ENCODE measurements around the gene RGS9BP. TPM values are rescaled to one million over a fixed set of nuclear protein-coding genes. Genes with fewer than 3 reads are reported as not detected.

RGS9BP gene
- total and polyA plus RNA-seq, 2 experiments from 2014 or later: 0.83 TPM; not detected in 1

DNA sequence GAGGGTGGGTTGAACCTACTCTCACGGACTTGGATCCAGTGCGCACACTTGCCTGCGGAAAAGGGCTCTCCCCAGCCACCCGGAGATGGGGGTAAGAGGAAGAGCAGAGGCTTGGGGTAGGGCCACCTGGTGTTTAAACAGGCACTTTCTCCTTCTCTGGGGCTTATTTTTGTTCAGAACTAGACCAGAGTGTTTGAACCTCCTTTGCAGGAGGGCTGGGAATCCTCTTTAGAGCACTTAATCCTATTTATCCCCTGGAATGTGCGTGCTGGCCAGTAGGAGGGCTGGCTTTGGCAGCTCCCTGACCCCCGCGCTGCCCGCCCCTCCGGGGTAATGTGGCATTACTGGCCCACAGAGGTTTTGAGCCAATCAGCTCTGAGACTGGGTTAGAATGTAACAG lies 2.0 kb downstream of the RGS9BP start (continued):
- TF ChIP-seq, protein P1, sequence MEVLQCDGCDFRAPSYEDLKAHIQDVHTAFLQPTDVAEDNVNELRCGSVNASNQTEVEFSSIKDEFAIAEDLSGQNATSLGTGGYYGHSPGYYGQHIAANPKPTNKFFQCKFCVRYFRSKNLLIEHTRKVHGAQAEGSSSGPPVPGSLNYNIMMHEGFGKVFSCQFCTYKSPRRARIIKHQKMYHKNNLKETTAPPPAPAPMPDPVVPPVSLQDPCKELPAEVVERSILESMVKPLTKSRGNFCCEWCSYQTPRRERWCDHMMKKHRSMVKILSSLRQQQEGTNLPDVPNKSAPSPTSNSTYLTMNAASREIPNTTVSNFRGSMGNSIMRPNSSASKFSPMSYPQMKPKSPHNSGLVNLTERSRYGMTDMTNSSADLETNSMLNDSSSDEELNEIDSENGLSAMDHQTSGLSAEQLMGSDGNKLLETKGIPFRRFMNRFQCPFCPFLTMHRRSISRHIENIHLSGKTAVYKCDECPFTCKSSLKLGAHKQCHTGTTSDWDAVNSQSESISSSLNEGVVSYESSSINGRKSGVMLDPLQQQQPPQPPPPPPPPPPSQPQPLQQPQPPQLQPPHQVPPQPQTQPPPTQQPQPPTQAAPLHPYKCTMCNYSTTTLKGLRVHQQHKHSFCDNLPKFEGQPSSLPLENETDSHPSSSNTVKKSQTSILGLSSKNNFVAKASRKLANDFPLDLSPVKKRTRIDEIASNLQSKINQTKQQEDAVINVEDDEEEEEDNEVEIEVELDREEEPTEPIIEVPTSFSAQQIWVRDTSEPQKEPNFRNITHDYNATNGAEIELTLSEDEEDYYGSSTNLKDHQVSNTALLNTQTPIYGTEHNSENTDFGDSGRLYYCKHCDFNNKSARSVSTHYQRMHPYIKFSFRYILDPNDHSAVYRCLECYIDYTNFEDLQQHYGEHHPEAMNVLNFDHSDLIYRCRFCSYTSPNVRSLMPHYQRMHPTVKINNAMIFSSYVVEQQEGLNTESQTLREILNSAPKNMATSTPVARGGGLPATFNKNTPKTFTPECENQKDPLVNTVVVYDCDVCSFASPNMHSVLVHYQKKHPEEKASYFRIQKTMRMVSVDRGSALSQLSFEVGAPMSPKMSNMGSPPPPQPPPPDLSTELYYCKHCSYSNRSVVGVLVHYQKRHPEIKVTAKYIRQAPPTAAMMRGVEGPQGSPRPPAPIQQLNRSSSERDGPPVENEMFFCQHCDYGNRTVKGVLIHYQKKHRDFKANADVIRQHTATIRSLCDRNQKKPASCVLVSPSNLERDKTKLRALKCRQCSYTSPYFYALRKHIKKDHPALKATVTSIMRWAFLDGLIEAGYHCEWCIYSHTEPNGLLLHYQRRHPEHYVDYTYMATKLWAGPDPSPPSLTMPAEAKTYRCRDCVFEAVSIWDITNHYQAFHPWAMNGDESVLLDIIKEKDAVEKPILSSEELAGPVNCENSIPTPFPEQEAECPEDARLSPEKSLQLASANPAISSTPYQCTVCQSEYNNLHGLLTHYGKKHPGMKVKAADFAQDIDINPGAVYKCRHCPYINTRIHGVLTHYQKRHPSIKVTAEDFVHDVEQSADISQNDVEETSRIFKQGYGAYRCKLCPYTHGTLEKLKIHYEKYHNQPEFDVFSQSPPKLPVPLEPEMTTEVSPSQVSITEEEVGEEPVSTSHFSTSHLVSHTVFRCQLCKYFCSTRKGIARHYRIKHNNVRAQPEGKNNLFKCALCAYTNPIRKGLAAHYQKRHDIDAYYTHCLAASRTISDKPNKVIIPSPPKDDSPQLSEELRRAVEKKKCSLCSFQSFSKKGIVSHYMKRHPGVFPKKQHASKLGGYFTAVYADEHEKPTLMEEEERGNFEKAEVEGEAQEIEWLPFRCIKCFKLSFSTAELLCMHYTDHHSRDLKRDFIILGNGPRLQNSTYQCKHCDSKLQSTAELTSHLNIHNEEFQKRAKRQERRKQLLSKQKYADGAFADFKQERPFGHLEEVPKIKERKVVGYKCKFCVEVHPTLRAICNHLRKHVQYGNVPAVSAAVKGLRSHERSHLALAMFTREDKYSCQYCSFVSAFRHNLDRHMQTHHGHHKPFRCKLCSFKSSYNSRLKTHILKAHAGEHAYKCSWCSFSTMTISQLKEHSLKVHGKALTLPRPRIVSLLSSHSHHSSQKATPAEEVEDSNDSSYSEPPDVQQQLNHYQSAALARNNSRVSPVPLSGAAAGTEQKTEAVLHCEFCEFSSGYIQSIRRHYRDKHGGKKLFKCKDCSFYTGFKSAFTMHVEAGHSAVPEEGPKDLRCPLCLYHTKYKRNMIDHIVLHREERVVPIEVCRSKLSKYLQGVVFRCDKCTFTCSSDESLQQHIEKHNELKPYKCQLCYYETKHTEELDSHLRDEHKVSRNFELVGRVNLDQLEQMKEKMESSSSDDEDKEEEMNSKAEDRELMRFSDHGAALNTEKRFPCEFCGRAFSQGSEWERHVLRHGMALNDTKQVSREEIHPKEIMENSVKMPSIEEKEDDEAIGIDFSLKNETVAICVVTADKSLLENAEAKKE (CRISPR knock-in tag; IDR thresholded peaks at IDR 0.05): no peak
- TF ChIP-seq ZNF114 (CRISPR knock-in tag; IDR thresholded peaks at IDR 0.05): no peak
- TF ChIP-seq, protein P2, sequence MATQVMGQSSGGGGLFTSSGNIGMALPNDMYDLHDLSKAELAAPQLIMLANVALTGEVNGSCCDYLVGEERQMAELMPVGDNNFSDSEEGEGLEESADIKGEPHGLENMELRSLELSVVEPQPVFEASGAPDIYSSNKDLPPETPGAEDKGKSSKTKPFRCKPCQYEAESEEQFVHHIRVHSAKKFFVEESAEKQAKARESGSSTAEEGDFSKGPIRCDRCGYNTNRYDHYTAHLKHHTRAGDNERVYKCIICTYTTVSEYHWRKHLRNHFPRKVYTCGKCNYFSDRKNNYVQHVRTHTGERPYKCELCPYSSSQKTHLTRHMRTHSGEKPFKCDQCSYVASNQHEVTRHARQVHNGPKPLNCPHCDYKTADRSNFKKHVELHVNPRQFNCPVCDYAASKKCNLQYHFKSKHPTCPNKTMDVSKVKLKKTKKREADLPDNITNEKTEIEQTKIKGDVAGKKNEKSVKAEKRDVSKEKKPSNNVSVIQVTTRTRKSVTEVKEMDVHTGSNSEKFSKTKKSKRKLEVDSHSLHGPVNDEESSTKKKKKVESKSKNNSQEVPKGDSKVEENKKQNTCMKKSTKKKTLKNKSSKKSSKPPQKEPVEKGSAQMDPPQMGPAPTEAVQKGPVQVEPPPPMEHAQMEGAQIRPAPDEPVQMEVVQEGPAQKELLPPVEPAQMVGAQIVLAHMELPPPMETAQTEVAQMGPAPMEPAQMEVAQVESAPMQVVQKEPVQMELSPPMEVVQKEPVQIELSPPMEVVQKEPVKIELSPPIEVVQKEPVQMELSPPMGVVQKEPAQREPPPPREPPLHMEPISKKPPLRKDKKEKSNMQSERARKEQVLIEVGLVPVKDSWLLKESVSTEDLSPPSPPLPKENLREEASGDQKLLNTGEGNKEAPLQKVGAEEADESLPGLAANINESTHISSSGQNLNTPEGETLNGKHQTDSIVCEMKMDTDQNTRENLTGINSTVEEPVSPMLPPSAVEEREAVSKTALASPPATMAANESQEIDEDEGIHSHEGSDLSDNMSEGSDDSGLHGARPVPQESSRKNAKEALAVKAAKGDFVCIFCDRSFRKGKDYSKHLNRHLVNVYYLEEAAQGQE (IDR thresholded peaks at IDR 0.05; ENCODE audit: unreplicated experiment): no peak

DNA sequence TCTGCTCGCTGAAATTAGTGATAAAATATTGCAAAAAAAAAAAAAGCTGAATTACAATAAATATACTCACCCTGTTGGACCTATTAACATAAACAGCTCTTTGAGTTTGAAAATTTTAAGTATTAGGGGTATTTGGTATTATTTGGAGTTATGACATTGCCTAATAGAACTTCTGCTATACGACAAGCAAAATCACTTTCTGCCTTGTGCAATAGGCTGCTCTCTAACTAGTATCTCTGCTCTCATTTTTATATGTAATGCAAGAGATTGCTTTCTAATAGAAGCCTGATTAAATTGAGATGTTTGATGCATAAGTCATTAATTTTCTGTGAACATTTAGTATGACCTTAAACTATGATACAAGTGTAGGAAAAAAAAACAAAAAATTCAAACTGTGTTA lies 5.3 kb downstream of the RGS9BP start:
- Mint-ChIP-seq H3K4me1 (peaks cover 10% of the 10 kb centered on the region), H3K9me3 (no peaks in the 10 kb centered on the region), H3K27ac (no peak overlapping the region), H3K36me3 (ENCODE audit: low read depth) (no peaks in the 10 kb centered on the region), H3K4me3 (no peak overlapping the region), H3K27me3 (ENCODE audit: insufficient read depth, low read depth, poor library complexity) (peaks cover 23% of the 10 kb centered on the region)
- H3K27me3 ChIP-seq (ENCODE audit: insufficient read depth): peaks cover 32% of the 10 kb centered on the region
- no peak overlapping the region for H3K4me2 ChIP-seq
- H3K27ac ChIP-seq (ENCODE audit: low read depth): no peak overlapping the region
- ATAC-seq (no peak), DNase-seq (ENCODE audit: low spot score) (no peak)
- no peaks in the 10 kb centered on the region for H3K9me2 ChIP-seq (ENCODE audit: insufficient read depth)
- H3K4me1 ChIP-seq (ENCODE audit: insufficient read depth): peaks cover 7% of the 10 kb centered on the region; the same call in 1 of the 2 replicates
- no peaks in the 10 kb centered on the region for H3K36me3 ChIP-seq (ENCODE audit: insufficient read depth)
- H2AFZ ChIP-seq: no peak overlapping the region
- no peaks in the 10 kb centered on the region for H3K79me2 ChIP-seq (replicated peaks; ENCODE audit: insufficient read depth)
- 0 out of 2 replicates have a peak, but pooled peaks cover 5% of the 10 kb centered on the region for H3F3A ChIP-seq (replicated peaks; ENCODE audit: low read depth)
- H3K4me3 ChIP-seq: no peak overlapping the region
- peaks cover 5% of the 10 kb centered on the region; the same call in 1 of the 2 replicates for H4K20me1 ChIP-seq (replicated peaks; ENCODE audit: insufficient read depth)
- no peak for TF ChIP-seq ZNF331 (CRISPR knock-in tag; IDR thresholded peaks at IDR 0.05; ENCODE audit: low read depth)
- no peak for TF ChIP-seq NANOG (IDR thresholded peaks at IDR 0.05; ENCODE audit: borderline replicate concordance)
- TF ChIP-seq, protein P3, sequence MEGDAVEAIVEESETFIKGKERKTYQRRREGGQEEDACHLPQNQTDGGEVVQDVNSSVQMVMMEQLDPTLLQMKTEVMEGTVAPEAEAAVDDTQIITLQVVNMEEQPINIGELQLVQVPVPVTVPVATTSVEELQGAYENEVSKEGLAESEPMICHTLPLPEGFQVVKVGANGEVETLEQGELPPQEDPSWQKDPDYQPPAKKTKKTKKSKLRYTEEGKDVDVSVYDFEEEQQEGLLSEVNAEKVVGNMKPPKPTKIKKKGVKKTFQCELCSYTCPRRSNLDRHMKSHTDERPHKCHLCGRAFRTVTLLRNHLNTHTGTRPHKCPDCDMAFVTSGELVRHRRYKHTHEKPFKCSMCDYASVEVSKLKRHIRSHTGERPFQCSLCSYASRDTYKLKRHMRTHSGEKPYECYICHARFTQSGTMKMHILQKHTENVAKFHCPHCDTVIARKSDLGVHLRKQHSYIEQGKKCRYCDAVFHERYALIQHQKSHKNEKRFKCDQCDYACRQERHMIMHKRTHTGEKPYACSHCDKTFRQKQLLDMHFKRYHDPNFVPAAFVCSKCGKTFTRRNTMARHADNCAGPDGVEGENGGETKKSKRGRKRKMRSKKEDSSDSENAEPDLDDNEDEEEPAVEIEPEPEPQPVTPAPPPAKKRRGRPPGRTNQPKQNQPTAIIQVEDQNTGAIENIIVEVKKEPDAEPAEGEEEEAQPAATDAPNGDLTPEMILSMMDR (conservative IDR thresholded peaks at IDR 0.05; ENCODE audit: low read depth in 2 of 2): no peak
- TF ChIP-seq, protein P2 (IDR thresholded peaks at IDR 0.05; ENCODE audit: unreplicated experiment): no peak
- TF ChIP-seq, protein P4, sequence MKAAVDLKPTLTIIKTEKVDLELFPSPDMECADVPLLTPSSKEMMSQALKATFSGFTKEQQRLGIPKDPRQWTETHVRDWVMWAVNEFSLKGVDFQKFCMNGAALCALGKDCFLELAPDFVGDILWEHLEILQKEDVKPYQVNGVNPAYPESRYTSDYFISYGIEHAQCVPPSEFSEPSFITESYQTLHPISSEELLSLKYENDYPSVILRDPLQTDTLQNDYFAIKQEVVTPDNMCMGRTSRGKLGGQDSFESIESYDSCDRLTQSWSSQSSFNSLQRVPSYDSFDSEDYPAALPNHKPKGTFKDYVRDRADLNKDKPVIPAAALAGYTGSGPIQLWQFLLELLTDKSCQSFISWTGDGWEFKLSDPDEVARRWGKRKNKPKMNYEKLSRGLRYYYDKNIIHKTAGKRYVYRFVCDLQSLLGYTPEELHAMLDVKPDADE (IDR thresholded peaks at IDR 0.05): no peak
- no peak for TF ChIP-seq POLR2AphosphoS5 (IDR thresholded peaks at IDR 0.05; ENCODE audit: low read depth)
- no peak for TF ChIP-seq STAT1 (IDR thresholded peaks at IDR 0.05; ENCODE audit: unreplicated experiment)
